Measurements from ENCODE around the gene ZP2.

ZP2 gene

DNA sequence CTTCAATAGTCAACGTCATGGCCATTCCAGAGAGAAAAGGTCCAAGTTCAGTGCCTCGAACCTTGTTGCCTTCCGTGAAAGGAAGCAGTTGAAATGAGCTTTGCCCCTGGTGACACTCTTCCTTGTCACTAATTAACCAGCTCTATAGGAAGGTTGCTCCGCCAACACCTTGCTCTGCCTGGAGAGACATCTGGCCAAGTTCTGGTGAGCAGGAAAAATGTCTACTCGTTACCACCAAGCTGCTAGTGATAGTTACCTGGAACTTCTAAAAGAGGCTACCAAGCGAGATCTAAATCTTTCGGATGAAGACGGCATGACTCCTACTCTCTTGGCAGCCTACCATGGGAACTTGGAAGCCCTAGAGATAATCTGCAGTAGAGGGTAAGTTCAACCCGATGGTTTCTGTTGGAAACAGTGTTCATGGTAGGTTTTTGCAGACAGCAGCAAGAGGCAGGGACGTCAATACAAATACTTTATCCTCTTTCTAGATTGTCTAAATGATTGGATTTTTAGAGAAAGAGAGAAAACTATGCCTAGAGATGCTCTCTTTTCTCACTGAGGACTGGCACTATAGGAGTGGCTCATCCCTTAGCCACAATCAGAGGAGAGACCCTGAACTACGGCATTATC, 22.3 kb upstream of the ZP2 start, which contains the start of gene ANKS4B:
TSS of gene ANKS4B (plus strand) at position 179 of the 630 bp plus-strand sequence. CDS start at position 218, 39 bp downstream.
- Histone ChIP-seq H3K4me2 (ENCODE audit: low read length) (no peak within 1 kb of the TSS), H3F3A (ENCODE audit: control insufficient read depth, insufficient read depth) (no peaks in the 10 kb centered on the region), H3K9me2 (replicated peaks; ENCODE audit: control insufficient read depth, low read length) (no peaks in the 10 kb centered on the region), H3K27ac (ENCODE audit: low read depth, low read length) (no peak within 1 kb of the TSS), H3K79me2 (ENCODE audit: control insufficient read depth, low read length) (no peaks in the 10 kb centered on the region), H3K36me3 (ENCODE audit: control insufficient read depth, low read length) (no peaks in the 10 kb centered on the region), H3K9me3 (ENCODE audit: control insufficient read depth, insufficient read depth, low read length) (no peaks in the 10 kb centered on the region), H4K20me1 (ENCODE audit: control insufficient read depth, insufficient read depth, low read depth, low read length) (no peaks in the 10 kb centered on the region), H3K27me3 (ENCODE audit: control insufficient read depth, low read length) (peaks cover 27% of the 10 kb centered on the region), H3K4me1 (ENCODE audit: control insufficient read depth, low read length) (no peaks in the 10 kb centered on the region), H3K4me3 (ENCODE audit: low read length) (no peak within 1 kb of the TSS)
- TF ChIP-seq, protein P1, sequence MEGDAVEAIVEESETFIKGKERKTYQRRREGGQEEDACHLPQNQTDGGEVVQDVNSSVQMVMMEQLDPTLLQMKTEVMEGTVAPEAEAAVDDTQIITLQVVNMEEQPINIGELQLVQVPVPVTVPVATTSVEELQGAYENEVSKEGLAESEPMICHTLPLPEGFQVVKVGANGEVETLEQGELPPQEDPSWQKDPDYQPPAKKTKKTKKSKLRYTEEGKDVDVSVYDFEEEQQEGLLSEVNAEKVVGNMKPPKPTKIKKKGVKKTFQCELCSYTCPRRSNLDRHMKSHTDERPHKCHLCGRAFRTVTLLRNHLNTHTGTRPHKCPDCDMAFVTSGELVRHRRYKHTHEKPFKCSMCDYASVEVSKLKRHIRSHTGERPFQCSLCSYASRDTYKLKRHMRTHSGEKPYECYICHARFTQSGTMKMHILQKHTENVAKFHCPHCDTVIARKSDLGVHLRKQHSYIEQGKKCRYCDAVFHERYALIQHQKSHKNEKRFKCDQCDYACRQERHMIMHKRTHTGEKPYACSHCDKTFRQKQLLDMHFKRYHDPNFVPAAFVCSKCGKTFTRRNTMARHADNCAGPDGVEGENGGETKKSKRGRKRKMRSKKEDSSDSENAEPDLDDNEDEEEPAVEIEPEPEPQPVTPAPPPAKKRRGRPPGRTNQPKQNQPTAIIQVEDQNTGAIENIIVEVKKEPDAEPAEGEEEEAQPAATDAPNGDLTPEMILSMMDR (IDR thresholded peaks at IDR 0.05; ENCODE audit: low read depth, low read length, poor library complexity, severe bottlenecking), result no peak
- no peak for TF ChIP-seq EZH2phosphoT487 (IDR thresholded peaks at IDR 0.05; ENCODE audit: borderline replicate concordance, low read length)

DNA sequence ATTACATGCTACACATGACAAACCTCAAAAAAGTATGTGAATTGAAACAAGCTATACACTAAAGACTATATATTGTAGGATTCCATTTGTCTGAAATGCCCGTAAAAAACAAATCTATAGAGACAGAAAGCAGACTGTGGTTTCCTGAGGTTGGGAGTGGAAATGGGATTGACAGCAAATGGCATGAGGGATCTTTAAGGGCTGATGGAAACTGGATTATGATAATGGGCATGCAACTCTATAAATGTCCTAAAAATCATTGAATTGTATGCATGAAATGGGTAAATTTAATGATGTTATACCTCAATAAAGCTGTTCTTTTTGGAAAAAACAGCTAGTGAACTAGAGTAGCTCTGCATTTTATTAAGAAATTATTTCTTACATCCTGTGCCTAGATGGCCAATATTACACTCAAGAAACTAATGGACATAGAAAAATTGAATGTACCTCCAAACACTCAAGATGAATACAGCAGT, 21.7 kb upstream of the ZP2 start:
- Histone ChIP-seq H3K4me1 (ENCODE audit: control insufficient read depth, low read length) (no peaks in the 10 kb centered on the region), H3K27me3 (ENCODE audit: control insufficient read depth, low read length) (peaks cover 32% of the 10 kb centered on the region), H3K4me3 (ENCODE audit: low read length) (no peak overlapping the region), H3K36me3 (ENCODE audit: control insufficient read depth, low read length) (no peaks in the 10 kb centered on the region), H3K4me2 (ENCODE audit: low read length) (no peak overlapping the region), H3K79me2 (ENCODE audit: control insufficient read depth, low read length) (no peaks in the 10 kb centered on the region), H3K9me3 (ENCODE audit: control insufficient read depth, insufficient read depth, low read length) (no peaks in the 10 kb centered on the region), H3K27ac (ENCODE audit: low read depth, low read length) (no peak overlapping the region), H3K9me2 (replicated peaks; ENCODE audit: control insufficient read depth, low read length) (no peaks in the 10 kb centered on the region), H3F3A (ENCODE audit: control insufficient read depth, insufficient read depth) (no peaks in the 10 kb centered on the region), H4K20me1 (ENCODE audit: control insufficient read depth, insufficient read depth, low read depth, low read length) (no peaks in the 10 kb centered on the region)
- TF ChIP-seq, protein P1 (IDR thresholded peaks at IDR 0.05; ENCODE audit: low read depth, low read length, poor library complexity, severe bottlenecking), result no peak

DNA sequence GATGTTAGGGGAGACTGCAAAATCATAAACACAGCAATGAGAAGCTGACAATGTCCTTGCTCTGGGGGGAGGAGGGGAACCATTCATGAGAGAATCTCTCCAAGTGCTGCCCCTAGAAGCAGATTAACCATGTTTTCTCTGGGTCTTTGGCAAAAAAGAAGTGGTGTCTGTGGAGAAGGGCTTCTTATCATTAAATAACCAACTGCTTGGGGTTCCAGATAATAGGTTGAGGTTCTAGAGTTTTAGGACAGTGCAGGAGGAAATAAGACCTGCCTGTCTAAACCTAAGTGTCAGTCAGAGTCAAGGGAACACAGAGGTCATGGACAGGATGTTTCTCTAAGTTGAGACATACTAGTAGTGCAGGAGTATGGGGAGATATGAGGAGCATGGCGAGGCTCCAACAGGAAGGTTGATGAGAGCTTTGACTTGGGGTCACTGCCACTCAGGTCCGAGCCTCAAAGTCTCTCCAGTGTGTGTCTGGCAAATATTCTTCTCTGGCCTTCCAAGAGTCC, 17.0 kb upstream of the ZP2 start:
- no peaks in the 10 kb centered on the region for H3K9me3 ChIP-seq (ENCODE audit: control insufficient read depth, insufficient read depth, low read length)
- no peaks in the 10 kb centered on the region for H3K79me2 ChIP-seq (ENCODE audit: control insufficient read depth, low read length)
- H3K4me3 ChIP-seq (ENCODE audit: low read length), result no peak overlapping the region
- no peaks in the 10 kb centered on the region for H3K4me1 ChIP-seq (ENCODE audit: control insufficient read depth, low read length)
- H4K20me1 ChIP-seq (ENCODE audit: control insufficient read depth, insufficient read depth, low read depth, low read length), result no peaks in the 10 kb centered on the region
- no peak overlapping the region for H3K4me2 ChIP-seq (ENCODE audit: low read length)
- no peaks in the 10 kb centered on the region for H3K9me2 ChIP-seq (replicated peaks; ENCODE audit: control insufficient read depth, low read length)
- H3K27ac ChIP-seq (ENCODE audit: low read depth, low read length), result no peak overlapping the region
- H3K36me3 ChIP-seq (ENCODE audit: control insufficient read depth, low read length), result no peaks in the 10 kb centered on the region
- H3K27me3 ChIP-seq (ENCODE audit: control insufficient read depth, low read length), result peaks cover 54% of the 10 kb centered on the region
- no peak for TF ChIP-seq EZH2phosphoT487 (IDR thresholded peaks at IDR 0.05; ENCODE audit: borderline replicate concordance, low read length)
- TF ChIP-seq, protein P1 (IDR thresholded peaks at IDR 0.05; ENCODE audit: low read depth, low read length, poor library complexity, severe bottlenecking), result no peak
- H3F3A ChIP-seq (ENCODE audit: control insufficient read depth, insufficient read depth), result no peaks in the 10 kb centered on the region
